NCI-H446 treated with DMSO at 0.1 percent for 48 hours (cell line): ENCODE measurements around the gene TBL1X.

ENCODE experiments used
- DNase-seq: peaks from one replicate; lab custom pipeline; 2025; lab: John Stamatoyannopoulos, UW

TBL1X gene

GRCh38 chrX:9707306-9708033, 242.6 kb downstream of the TBL1X start:
- DNase-seq: no peak

- DNase-seq: no peak
These were observed 243.2 kb downstream of the TBL1X start for GRCh38 chrX:9708086-9708485.

- DNase-seq: no peak
These were observed 244.2 kb downstream of the TBL1X start for GRCh38 chrX:9708923-9709553.

GRCh38 chrX:9710332-9710731, 245.5 kb downstream of the TBL1X start:
- DNase-seq: no peak

DNA sequence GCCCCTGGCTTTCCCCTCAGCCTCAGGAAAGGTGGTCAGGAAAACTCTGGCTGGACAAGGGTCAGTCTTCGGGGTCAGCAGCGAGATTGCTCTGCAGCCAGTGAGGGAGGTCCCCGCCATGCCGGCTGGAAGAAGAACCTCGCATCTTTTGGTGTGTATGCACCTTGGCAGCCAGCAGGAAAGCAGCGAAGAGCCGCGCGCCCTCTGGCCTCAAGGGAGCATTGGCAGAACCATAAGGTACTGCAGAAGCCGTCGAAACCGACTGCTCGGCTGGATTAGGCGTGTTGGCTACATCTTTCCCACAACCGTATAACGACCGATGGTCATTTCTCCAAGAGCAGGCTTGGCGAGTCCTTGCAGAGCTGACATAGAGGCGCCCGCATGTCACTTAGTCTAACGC, 252.5 kb downstream of the TBL1X start:
- DNase-seq: no peak

DNA sequence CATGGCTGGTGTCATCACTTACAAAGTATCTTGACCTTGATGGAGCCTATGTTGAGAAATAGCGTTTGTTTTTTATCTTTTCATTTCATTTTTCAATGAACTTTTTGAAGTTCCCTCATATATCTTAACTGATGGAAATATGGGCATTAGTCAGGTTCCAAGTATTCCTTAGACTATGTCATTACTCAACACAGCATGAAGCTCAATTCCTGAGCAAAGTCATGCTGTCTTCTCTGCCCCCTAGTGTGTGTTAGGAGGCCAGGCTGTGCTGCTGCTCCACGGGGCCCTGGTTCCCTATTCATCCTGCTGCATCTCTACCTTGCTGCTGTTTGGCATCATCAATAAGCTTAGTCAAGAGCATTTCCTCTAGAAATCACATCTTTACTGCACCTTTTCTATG, 259.9 kb downstream of the TBL1X start:
- no peak for DNase-seq

DNA sequence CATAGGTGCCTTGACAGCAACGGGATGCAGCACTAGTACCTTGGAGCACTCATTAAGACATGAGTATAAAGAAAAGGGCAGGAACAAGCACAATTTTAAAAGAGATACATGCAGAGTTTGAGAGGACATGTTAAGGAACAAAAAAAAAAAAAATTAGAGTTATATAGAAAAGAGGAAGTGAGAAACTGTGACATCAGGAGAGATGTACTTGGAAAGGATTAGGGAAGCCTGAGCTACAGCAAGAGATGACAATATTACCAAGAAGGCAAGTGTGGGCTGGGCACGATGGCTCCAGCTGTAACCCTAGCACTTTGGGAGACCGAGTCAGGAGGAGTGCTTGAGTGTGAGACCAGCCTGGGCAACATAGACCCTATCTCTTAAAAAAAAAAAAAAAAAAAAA, 263.4 kb downstream of the TBL1X start:
- no peak for DNase-seq

DNA sequence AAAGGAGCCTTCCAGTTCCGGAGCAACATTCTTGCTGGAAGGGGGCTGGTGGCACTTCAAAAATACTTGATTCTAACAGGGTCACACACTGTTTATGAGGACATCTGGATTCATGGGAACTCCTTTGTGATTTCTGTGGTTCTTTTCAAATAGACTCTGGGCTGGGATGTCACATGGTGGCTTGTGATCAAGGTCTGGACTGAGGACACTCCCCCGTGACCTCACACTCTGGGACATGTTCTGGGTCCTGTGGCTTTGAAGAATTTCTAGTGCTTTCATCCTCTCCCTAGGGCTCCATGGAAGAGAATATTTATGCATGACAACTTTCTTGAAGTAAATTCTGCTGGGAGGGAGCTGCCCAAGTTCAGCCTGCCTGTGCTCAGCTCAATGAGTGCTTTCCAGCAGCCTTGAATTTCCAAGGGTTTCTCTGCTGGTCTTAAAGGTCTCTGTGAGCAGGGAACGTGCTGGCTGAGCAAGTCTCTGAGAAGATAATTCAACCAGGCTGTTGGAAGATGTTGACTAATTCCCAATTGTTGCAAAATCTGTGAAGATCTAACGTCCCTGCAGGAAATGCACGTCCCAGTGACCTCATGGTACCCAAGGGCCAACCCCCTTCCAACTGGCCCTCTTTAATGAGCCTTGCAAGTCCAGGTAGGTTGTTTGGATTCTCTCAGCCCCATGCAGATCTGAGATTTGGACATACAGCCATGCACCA, 264.5 kb downstream of the TBL1X start:
- no peak for DNase-seq

GRCh38 chrX:9730078-9730477, 265.2 kb downstream of the TBL1X start:
- DNase-seq: no peak

DNA sequence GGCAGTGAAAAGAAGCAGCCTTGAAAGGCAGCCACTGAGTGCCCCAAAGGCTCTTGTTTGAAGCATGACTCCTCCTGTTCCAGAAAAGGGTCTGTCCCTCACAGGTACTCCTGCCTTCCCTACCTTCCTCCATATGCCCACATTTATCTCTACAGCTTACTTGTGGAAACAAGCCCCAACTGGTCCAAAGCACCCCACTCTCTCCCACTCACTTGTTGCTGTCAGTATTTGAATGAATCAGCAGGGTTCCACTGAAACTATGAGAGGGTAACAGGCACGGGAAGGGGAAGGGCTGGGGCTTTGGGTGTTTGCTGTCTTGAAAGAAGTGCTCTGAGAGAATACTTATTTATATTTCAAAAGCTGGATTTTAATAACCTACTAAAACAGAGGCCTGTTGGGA, 265.9 kb downstream of the TBL1X start:
- no peak for DNase-seq

DNA sequence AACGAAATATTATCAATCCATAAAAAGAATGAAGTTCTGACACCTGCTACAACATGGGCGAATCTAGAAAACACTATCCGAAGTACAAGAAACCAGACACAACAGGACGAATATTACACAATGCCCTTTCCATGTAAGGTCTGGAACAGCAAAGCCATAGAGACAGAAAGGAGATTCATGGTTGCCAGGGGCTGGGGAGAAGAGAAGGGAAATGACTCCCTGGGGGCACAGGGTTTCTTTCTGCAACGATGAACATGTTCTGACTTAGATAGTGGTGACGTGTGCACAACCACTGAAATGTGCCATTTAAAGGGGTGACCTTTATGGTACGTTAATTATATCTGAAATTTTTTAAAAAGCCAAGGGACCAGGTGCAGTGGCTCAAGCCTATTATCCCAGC, 272.5 kb downstream of the TBL1X start:
- no peak for DNase-seq

- no peak for DNase-seq
These were observed 273.3 kb downstream of the TBL1X start for GRCh38 chrX:9738151-9738550.

- DNase-seq: no peak
These were observed 274.3 kb downstream of the TBL1X start for GRCh38 chrX:9739130-9739529.

DNA sequence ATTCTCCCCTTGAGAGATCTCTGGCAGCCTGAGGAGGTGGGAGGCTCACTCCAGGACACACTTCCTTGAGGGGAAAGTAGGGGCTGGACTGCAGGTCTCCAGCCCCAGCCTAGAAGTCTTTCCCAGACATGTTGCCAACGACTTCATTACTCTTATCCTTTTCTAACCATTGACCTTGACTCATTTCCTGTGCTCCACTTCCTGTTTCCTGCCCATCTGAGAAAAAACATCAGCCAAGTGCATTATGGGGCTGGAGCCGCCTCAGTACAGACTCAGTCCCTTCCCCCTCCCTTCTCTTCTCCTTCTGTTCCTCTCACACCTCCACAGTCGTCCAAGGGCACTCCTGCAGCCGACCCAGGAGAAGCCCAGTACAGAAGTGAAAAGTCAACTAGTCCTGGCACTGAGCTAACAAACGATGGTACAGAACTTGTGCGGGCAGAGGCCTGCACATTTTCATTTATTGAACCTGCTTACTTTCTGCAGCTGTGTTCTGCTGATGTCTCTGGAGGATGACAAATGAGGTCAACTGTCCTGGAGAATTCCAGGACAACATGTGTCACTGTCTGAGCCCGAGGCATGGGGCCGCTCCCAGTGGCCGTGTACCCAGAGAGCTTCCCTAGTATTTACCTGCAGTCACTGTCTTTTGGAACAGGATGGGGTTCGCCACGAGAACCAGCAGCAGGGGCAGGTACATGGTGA, 280.7 kb downstream of the TBL1X start:
- no peak for DNase-seq

DNA sequence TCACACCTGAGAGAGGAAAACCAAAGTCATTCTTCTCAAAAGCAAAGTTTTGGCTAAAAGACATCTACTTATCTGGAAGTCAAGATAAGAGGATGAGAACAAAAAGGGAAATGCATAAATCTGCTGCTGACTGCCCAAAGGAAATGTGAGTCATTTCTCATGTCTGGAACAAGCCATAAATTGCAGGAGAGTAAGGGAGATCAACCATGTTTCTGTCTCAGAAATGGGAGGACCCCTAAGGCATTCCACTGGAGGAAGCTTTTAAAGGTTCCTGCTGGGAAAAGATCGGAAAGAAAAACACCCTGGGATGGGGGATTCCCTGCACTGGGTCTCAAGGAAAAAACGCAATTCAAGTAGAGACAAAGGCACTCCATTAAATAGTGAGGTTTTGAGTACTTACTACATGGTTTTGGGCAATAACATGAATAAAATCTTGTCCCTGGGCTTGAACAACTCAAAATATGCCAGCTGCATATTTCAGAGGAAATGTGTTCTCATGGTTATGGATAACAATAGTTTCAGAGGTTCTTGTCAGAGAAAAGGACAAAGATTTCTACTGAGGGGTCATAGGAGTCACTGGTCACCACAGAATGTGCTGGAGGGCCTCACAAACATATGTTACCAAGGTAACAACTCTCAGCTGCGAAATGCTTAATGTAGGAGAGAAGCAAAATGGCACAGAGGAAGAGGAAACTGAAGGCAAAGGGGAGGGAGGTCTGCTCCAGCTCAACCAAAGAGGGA, 281.5 kb downstream of the TBL1X start:
- no peak for DNase-seq

DNA sequence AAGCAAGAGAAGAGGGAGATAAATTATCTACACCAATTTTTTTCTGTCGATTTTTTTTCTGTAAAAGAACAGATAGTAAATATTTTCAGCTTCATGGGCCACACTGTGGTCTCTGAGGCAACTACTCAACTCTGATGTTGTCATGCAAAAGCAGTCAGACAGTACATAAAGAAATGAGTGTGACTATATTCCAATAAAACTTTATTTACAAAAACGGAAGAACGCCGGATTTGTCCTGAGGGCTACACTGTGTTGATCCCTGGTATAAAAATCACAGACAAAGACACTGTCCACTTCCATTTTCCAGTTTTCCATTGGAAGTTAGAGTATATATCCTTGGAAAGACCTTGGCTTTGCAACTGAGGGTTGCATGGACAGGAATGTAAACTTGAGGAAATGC, 282.8 kb downstream of the TBL1X start:
- no peak for DNase-seq

GRCh38 chrX:9749146-9749692, 284.4 kb downstream of the TBL1X start:
- no peak for DNase-seq

- no peak for DNase-seq
These were observed 292.5 kb downstream of the TBL1X start for GRCh38 chrX:9757366-9757765.

DNA sequence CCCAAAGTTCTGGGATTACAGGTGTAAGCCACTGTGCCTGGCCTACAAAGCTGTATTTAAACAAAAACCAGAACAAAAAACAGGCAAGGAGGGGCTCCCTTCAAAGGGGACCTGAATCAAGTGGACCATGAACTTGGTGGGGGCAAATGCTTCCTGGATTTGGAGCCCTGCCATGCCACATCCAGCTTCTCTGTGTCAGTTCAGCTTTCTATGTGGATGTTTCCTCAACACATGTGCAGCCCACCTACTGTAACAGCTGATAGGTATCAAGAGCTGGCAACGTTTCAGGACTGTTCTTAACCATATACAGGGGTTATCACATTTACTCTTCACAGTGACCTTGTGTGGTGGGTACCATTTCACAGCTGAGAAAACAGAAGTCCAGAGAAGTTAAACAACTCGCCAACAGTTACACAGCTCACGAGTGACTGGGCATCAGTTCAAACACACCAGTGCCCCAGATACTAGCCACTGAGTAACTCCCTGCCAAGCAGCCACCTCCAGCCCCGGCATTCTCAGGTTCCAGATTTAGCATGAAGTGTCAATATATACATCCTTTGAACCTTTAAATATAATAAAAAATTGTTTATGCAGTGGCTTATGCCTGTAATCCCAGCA, 293.3 kb downstream of the TBL1X start:
- no peak for DNase-seq

DNA sequence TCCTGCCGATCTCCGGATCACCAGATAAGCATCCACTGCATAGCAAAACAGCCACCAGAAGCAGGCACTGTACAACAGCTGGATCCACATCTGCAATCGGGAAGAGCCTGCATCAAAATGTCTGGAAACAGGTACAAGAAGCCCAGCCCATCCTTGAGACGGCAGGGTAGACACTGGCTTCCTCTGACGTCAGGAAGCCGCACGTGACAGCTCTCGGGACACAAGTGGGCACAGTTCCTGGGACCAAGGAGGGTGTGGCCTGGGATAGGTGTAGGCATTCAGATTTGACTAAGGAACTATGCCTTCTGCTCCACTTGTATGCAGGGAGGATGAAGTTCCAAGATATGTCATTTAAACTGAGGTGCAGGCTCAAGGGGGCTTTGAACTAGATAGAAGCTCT, 294.5 kb downstream of the TBL1X start:
- no peak for DNase-seq

GRCh38 chrX:9765072-9765736, 300.3 kb downstream of the TBL1X start:
- no peak for DNase-seq
